A549 (cell line): Measurements from ENCODE around the gene DIS3L2.

Source experiments
- BHLHE40 ChIP-seq: IDR thresholded peaks from 2 replicates; pipeline ENCODE4 v1.6.1; 2012; ENCODE audit warnings: low read depth, low read length, inconsistent platforms
- CTCF ChIP-seq: fragments of >200 bp; sonication (Bioruptor Twin); formaldehyde crosslinking; IDR thresholded peaks from 3 replicates; pipeline ENCODE4 v1.5.1; 2016
- ESRRA ChIP-seq: fragments of 150-350 bp; IDR thresholded peaks from 2 replicates; pipeline ENCODE4 v1.6.1; 2014; ENCODE audit warnings: mild to moderate bottlenecking, low read length, borderline replicate concordance
- HMGXB4 ChIP-seq: fragments of 250-450 bp; sonication (Bioruptor Pico); IDR thresholded peaks from 2 replicates; pipeline ENCODE4 v1.5.0; 2021; ENCODE audit warnings: mild to moderate bottlenecking, moderate library complexity, borderline replicate concordance
- MYC ChIP-seq: IDR thresholded peaks from 2 replicates; pipeline ENCODE4 v1.6.1; 2012; ENCODE audit warnings: mild to moderate bottlenecking, inconsistent platforms, low read length, improper control_type of control experiment, borderline replicate concordance
- PBX3 ChIP-seq: IDR thresholded peaks from 2 replicates; pipeline ENCODE4 v1.6.1; 2012
- SMC3 ChIP-seq: fragments of >200 bp; sonication (Bioruptor Twin); formaldehyde crosslinking; IDR thresholded peaks from 3 replicates; pipeline ENCODE4 v1.6.1; 2018; ENCODE audit warnings: inconsistent platforms
- SREBF2 ChIP-seq: fragments of 450-650 bp; IDR thresholded peaks from 2 replicates; pipeline ENCODE4 v1.6.1; 2014; ENCODE audit warnings: mild to moderate bottlenecking, moderate library complexity
- USF2 ChIP-seq: fragments of 450-650 bp; IDR thresholded peaks from 2 replicates; pipeline ENCODE4 v1.6.1; 2014; ENCODE audit warnings: antibody characterized with exemption

- TF ChIP-seq USF2, result no peak
- no peak for TF ChIP-seq BHLHE40
- no peak for TF ChIP-seq CTCF
- no peak for TF ChIP-seq PBX3
- no peak for TF ChIP-seq HMGXB4 (CRISPR knock-in tag)
- TF ChIP-seq MYC, result no peak
- TF ChIP-seq SREBF2, result no peak
- no peak for TF ChIP-seq SMC3
- no peak for TF ChIP-seq ESRRA
Measured at GRCh38 chr2:232238596-232238995, 277.1 kb downstream of the DIS3L2 start.
